Upper lobe of left lung (tissue), 6 donors: Measurements from ENCODE around the gene TUSC2. TPM values are rescaled to one million over a fixed set of nuclear protein-coding genes. Genes with fewer than 3 reads are reported as not detected.
A peak's percentile ranks its signal among the peaks of the same experiment; 100 is the strongest.

ENCODE experiments used
- ATAC-seq, 2 donors: fragments of 200-7000 bp; cut with Tn5 transposase; one replicate each; pipeline ENCODE4 v1.9.1; 2022; ENCODE audit warnings: mild to moderate bottlenecking in 2 of 2, moderate library complexity in 2 of 2; ENCODE audit not compliant: low FRiP score in 2 of 2
- DNase-seq, 2 donors: peaks; one replicate each; pipeline ENCODE4 v3.0.0-alpha.2; 2019 to 2020
- H3K27ac ChIP-seq, 4 donors: fragments of 200-600 bp; sonication (generic); one replicate each; pipeline ENCODE4 v1.5.1; 2016 to 2019
- H3K27me3 ChIP-seq, 4 donors: fragments of 200-600 bp; sonication (generic); one replicate each; pipeline ENCODE4 v1.5.1; 2017 to 2019
- H3K36me3 ChIP-seq, 4 donors: fragments of 200-600 bp; sonication (generic); one replicate each; pipeline ENCODE4 v1.5.1; 2016 to 2019
- H3K4me1 ChIP-seq, 4 donors: fragments of 200-600 bp; sonication (generic); one replicate each; pipeline ENCODE4 v1.5.1; 2018 to 2019
- H3K4me3 ChIP-seq, 4 donors: fragments of 200-600 bp; sonication (generic); one replicate each; pipeline ENCODE4 v1.5.1; 2017 to 2019; ENCODE audit warnings: mild to moderate bottlenecking in 2 of 4, moderate library complexity in 1 of 4
- H3K9me3 ChIP-seq, 4 donors: fragments of 200-600 bp; sonication (generic); one replicate each; pipeline ENCODE4 v1.5.1; 2018 to 2019
- EP300 ChIP-seq, 4 donors: sonication (generic); formaldehyde crosslinking; IDR thresholded peaks; one replicate each; pipeline ENCODE4 v1.5.1; 2017; ENCODE audit warnings: antibody characterized with exemption in 4 of 4, control low read depth in 2 of 4
- POLR2A ChIP-seq, 4 donors: fragments of 450-650 bp; IDR thresholded peaks; one replicate each; pipeline ENCODE4 v1.5.1; 2016 to 2017; ENCODE audit warnings: antibody characterized with exemption in 4 of 4, mild to moderate bottlenecking in 2 of 4
- POLR2AphosphoS5 ChIP-seq, 2 donors: sonication (generic); formaldehyde crosslinking; IDR thresholded peaks; one replicate each; pipeline ENCODE4 v1.5.1; 2017; ENCODE audit warnings: antibody characterized with exemption in 2 of 2
- WGBS, 2 donors: methylation state at CpG; one replicate each; pipeline ENCODE4 v1.1.5; 2017 to 2018; 5-methylcytosine and 5-hydroxymethylcytosine counted together
- total RNA-seq, 6 donors: library from RNA; depleted of rRNA in 4 of 6; stranded (reverse); fragments of >200 nt in 4 of 6; gene quantifications; one replicate each; pipeline versions ENCODE4 v1.1.0 to v1.2.1, GENCODE V29; 2016 to 2021
- TF ChIP-seq, protein P1 (sequence below), 6 experiments: fragments of 450-650 bp in 4 of 6; fragments of 200-600 bp in 2 of 6; sonication (generic) in 2 of 6; IDR thresholded peaks; one replicate each; pipeline ENCODE4 v1.5.1; 2016 to 2019; ENCODE audit warnings: antibody characterized with exemption in 6 of 6
- donor health status: DM: no; HTN: no; CAD: no; lungs with moderate emphysema.
- donor health status: DM: no; HTN: yes; CAD: no; lungs with severe emphysema.

Gene TUSC2
- total RNA-seq, 6 donors from 2014 or later, result 16.8 to 36.1 (median 25.0) TPM

GRCh38 chr3:50297384-50297775 is 30.6 kb downstream of the TUSC2 start:
- Histone ChIP-seq H3K27me3 (no peaks in the 10 kb centered on the region), H3K36me3 (peaks cover 0 to 13% (median 2%) of the 10 kb centered on the region in 4 donors), H3K9me3 (no peaks in the 10 kb centered on the region), H3K27ac (peak overlapping the region in 2 of 4 donors; percentile 90 to 94), H3K4me3 (no peak overlapping the region), H3K4me1 (peaks cover 41 to 47% (median 45%) of the 10 kb centered on the region in 4 donors)
- DNase-seq (no peak), ATAC-seq (no peak)
- WGBS, 2 donors, result 84 to 100% methylated on average over 2 of the region's 2 CpGs
- TF ChIP-seq EP300 (IDR thresholded peaks at IDR 0.05), result no peak
- TF ChIP-seq POLR2AphosphoS5 (IDR thresholded peaks at IDR 0.05), result peak in 1 of 2 donors; percentile 8

- Histone ChIP-seq H3K36me3 (peaks cover 0 to 7% (median 2%) of the 10 kb centered on the region in 4 donors), H3K9me3 (no peaks in the 10 kb centered on the region), H3K4me3 (no peak overlapping the region), H3K4me1 (peaks cover 36 to 46% (median 40%) of the 10 kb centered on the region in 4 donors), H3K27me3 (no peaks in the 10 kb centered on the region), H3K27ac (no peak overlapping the region)
- DNase-seq (no peak), ATAC-seq (no peak)
- WGBS, 2 donors, result 93 to 96% methylated on average over 14 to 15 of the region's 18 CpGs
- no peak for TF ChIP-seq EP300 (IDR thresholded peaks at IDR 0.05)
- TF ChIP-seq, protein P1, sequence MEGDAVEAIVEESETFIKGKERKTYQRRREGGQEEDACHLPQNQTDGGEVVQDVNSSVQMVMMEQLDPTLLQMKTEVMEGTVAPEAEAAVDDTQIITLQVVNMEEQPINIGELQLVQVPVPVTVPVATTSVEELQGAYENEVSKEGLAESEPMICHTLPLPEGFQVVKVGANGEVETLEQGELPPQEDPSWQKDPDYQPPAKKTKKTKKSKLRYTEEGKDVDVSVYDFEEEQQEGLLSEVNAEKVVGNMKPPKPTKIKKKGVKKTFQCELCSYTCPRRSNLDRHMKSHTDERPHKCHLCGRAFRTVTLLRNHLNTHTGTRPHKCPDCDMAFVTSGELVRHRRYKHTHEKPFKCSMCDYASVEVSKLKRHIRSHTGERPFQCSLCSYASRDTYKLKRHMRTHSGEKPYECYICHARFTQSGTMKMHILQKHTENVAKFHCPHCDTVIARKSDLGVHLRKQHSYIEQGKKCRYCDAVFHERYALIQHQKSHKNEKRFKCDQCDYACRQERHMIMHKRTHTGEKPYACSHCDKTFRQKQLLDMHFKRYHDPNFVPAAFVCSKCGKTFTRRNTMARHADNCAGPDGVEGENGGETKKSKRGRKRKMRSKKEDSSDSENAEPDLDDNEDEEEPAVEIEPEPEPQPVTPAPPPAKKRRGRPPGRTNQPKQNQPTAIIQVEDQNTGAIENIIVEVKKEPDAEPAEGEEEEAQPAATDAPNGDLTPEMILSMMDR (IDR thresholded peaks at IDR 0.05), result no peak
- TF ChIP-seq POLR2A (IDR thresholded peaks at IDR 0.05), result no peak
- TF ChIP-seq POLR2AphosphoS5 (IDR thresholded peaks at IDR 0.05), result no peak
Observed at GRCh38 chr3:50296721-50297383, 31.2 kb downstream of the TUSC2 start.

- no peaks in the 10 kb centered on the region for H3K9me3 ChIP-seq
- no peak overlapping the region for H3K27ac ChIP-seq
- H3K36me3 ChIP-seq, result peaks cover 0 to 6% (median 2%) of the 10 kb centered on the region in 4 donors
- H3K4me3 ChIP-seq, result no peak overlapping the region
- peaks cover 35 to 46% (median 40%) of the 10 kb centered on the region in 4 donors for H3K4me1 ChIP-seq
- 88% methylated on average over 7 to 8 of the region's 8 CpGs for WGBS, 2 donors
- ATAC-seq, result no peak
- no peaks in the 10 kb centered on the region for H3K27me3 ChIP-seq
- no peak for DNase-seq
- no peak for TF ChIP-seq POLR2A (IDR thresholded peaks at IDR 0.05)
- TF ChIP-seq EP300 (IDR thresholded peaks at IDR 0.05), result no peak
- TF ChIP-seq, protein P1 (IDR thresholded peaks at IDR 0.05), result no peak
- no peak for TF ChIP-seq POLR2AphosphoS5 (IDR thresholded peaks at IDR 0.05)
Observed at GRCh38 chr3:50295553-50296431, 32.2 kb downstream of the TUSC2 start.

GRCh38 chr3:50294492-50295403 is 33.3 kb downstream of the TUSC2 start:
- Histone ChIP-seq H3K4me1 (peaks cover 29 to 38% (median 33%) of the 10 kb centered on the region in 4 donors), H3K9me3 (no peaks in the 10 kb centered on the region), H3K4me3 (no peak overlapping the region), H3K27me3 (no peaks in the 10 kb centered on the region), H3K36me3 (peaks cover 4 to 11% (median 7%) of the 10 kb centered on the region in 4 donors), H3K27ac (no peak overlapping the region)
- 92 to 98% methylated on average over 8 to 19 of the region's 22 CpGs for WGBS, 2 donors
- ATAC-seq (no peak), DNase-seq (peak in 1 of 2 donors; percentile 77)
- TF ChIP-seq POLR2A (IDR thresholded peaks at IDR 0.05), result no peak
- TF ChIP-seq EP300 (IDR thresholded peaks at IDR 0.05), result no peak
- no peak for TF ChIP-seq POLR2AphosphoS5 (IDR thresholded peaks at IDR 0.05)
- TF ChIP-seq, protein P1 (IDR thresholded peaks at IDR 0.05), result no peak
